Lower leg skin (tissue), 4 donors: ENCODE measurements around the gene PARM1. TPM values are rescaled to one million over a fixed set of nuclear protein-coding genes. Genes with fewer than 3 reads are reported as not detected.

Source experiments
- DNase-seq, 2 donors: peaks; one replicate each; pipeline ENCODE4 v3.0.0-alpha.2; 2019; ENCODE audit warnings: low spot score in 2 of 2
- H3K4me3 ChIP-seq: fragments of 200-600 bp; sonication (generic); 2 replicates; pipeline ENCODE4 v1.5.1; 2017; ENCODE audit warnings: mild to moderate bottlenecking, low read depth; ENCODE audit not compliant: poor library complexity, severe bottlenecking
- CTCF ChIP-seq, 3 donors: fragments of 450-650 bp; IDR thresholded peaks; one replicate each; pipeline ENCODE4 v1.5.1; 2016; ENCODE audit warnings: antibody characterized with exemption in 3 of 3, mild to moderate bottlenecking in 3 of 3, moderate library complexity in 2 of 3
- POLR2A ChIP-seq, 2 donors: fragments of 450-650 bp; IDR thresholded peaks; one replicate each; pipeline ENCODE4 v1.6.1; 2016 to 2017; ENCODE audit warnings: antibody characterized with exemption in 2 of 2, mild to moderate bottlenecking in 1 of 2, moderate library complexity in 1 of 2
- WGBS, 2 donors: methylation state at CpG; one replicate each; pipeline ENCODE4 v1.1.5; 2018; 5-methylcytosine and 5-hydroxymethylcytosine counted together
- intact Hi-C: fragments of 100-400 bp; cut with DNase I; formaldehyde crosslinking; loops from one replicate; pipeline ENCODE4 v1.15.0; 2023; ENCODE audit warnings: low total_unique reads
- total RNA-seq, 4 donors: library from RNA; depleted of rRNA; stranded (reverse); fragments of >200 nt; gene quantifications; one replicate each; pipeline ENCODE4 v1.1.0, GENCODE V29; 2016

The PARM1 gene
- total RNA-seq, 4 donors from 2014 or later, result 7.1 to 28.0 (median 10.9) TPM

DNA sequence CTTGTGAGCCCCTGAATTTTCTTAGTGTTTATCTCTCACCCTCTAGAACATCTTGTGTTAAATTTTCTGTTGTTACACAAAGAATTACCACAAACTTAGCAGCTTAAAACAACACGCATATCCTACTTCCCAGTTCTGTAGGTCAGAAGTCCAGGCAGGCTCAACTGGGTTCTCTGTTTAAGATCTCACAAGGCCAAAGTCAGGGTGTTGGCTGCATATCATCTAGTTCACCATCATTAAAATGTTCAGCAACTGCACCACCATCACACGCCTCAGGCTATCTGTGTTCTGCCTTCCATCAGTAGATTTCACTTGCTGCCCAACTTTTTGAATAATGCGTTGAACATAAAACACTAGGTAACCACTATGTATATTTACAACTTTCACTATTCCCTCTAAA, 130.5 kb downstream of the PARM1 start:
- no peak overlapping the region for H3K4me3 ChIP-seq
- TF ChIP-seq CTCF (IDR thresholded peaks at IDR 0.05) (no peak), POLR2A (IDR thresholded peaks at IDR 0.05) (no peak)
- intact Hi-C loops, result loop anchor here (5.0 kb wide), 1 partner anchor 1016 kb away; no protein-coding TSS in a partner anchor
- no peak for DNase-seq
- WGBS, 2 donors, result 87 to 92% methylated on average over 3 of the region's 3 CpGs

DNA sequence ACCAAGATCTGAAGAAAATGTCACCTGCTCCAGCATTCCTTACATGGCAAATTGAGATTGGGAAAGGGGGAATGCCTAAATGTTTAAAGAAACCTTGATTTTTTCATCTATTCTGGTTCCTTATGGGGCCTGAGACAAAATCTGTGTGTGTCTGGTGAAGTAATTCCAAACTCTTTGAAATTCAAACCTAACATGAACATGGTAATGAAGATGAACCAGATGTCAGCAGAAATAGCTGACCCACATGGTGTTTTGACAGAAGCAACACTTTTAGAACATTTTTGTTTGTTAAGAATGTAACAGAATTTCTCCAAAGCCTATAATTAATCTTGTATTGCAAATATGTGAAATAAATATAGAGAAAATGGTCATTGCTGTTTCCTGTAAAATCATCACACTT, 133.0 kb downstream of the PARM1 start:
- H3K4me3 ChIP-seq, result no peak overlapping the region
- intact Hi-C loops, result no loop called here
- TF ChIP-seq CTCF (IDR thresholded peaks at IDR 0.05) (no peak), POLR2A (IDR thresholded peaks at IDR 0.05) (no peak)
- no peak for DNase-seq

GRCh38 chr4:75069493-75070074, 136.7 kb downstream of the PARM1 start:
- WGBS, 2 donors, result 76 to 80% methylated on average over 7 of the region's 7 CpGs

GRCh38 chr4:75071317-75071716, 138.4 kb downstream of the PARM1 start:
- no peak for DNase-seq
- TF ChIP-seq CTCF (IDR thresholded peaks at IDR 0.05), result no peak
- no peak for TF ChIP-seq POLR2A (IDR thresholded peaks at IDR 0.05)
- intact Hi-C loops, result no loop called here
- H3K4me3 ChIP-seq, result no peak overlapping the region
- 71 to 78% methylated on average over 4 of the region's 4 CpGs for WGBS, 2 donors

More at GRCh38 chr4:75069493-75070074, 136.7 kb downstream of the PARM1 start:
- DNase-seq, result no peak
- intact Hi-C loops, result no loop called here
- H3K4me3 ChIP-seq, result no peak overlapping the region
- TF ChIP-seq POLR2A (IDR thresholded peaks at IDR 0.05) (no peak), CTCF (IDR thresholded peaks at IDR 0.05) (no peak)

GRCh38 chr4:75080888-75081287, 148.0 kb downstream of the PARM1 start:
- intact Hi-C loops, result no loop called here
- no peak for DNase-seq
- H3K4me3 ChIP-seq, result no peak overlapping the region
- TF ChIP-seq POLR2A (IDR thresholded peaks at IDR 0.05) (no peak), CTCF (IDR thresholded peaks at IDR 0.05) (no peak)
- WGBS, 2 donors, result 85 to 92% methylated on average over 2 of the region's 2 CpGs

DNA sequence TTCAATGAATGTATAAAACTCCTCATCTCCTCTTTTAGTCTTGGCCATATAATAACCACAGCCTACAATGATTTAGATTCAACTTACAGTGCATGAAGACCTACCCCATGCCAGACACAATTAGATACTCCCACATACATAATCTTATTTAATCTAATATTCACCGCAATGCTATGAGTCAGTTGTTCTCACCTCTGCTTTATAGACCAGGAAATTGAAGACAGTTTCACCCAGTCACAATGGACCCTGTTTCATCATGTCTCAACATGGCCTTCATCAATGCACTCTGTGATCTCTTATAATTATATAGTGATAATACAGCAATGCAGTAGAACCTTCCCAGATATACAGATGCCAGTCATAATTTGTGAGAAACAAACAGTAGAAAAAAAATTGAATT, 148.6 kb downstream of the PARM1 start:
- no peak for DNase-seq
- intact Hi-C loops, result no loop called here
- H3K4me3 ChIP-seq, result no peak overlapping the region
- 80 to 81% methylated on average over 1 of the region's 1 CpG for WGBS, 2 donors
- TF ChIP-seq POLR2A (IDR thresholded peaks at IDR 0.05), result no peak
- TF ChIP-seq CTCF (IDR thresholded peaks at IDR 0.05), result no peak
